Naive B cell (primary cell): Measurements from ENCODE around the gene RHOG. TPM values are rescaled to one million over a fixed set of nuclear protein-coding genes. Genes with fewer than 3 reads are reported as not detected.
A peak's percentile ranks its signal among the peaks of the same experiment; 100 is the strongest.
"Not testable (repeated sequence)": the region's sequence is repeated elsewhere in the genome, so short reads cannot be mapped to it uniquely, and the experiment has no call there.

Source experiments
- ATAC-seq, 2 donors: fragments of 150-1000 bp; cut with Tn5 transposase; 2 replicates each; pipeline ENCODE4 v1.10.0; 2021; ENCODE audit warnings: low read depth in 2 of 2, mild to moderate bottlenecking in 2 of 2, moderate library complexity in 2 of 2
- DNase-seq: peaks from one replicate; pipeline ENCODE4 v3.0.0; 2022
- H3K27ac Mint-ChIP-seq, 6 donors: one replicate each; pipeline ENCODE4 v1.8.0; 2020 to 2022; ENCODE audit warnings: mild to moderate bottlenecking in 6 of 6, mixed read lengths in 6 of 6, moderate library complexity in 5 of 6, inconsistent platforms in 2 of 6
- H3K27me3 Mint-ChIP-seq, 3 donors: one replicate each; pipeline ENCODE4 v1.8.0; 2021 to 2022; ENCODE audit warnings: mixed read lengths in 3 of 3, mild to moderate bottlenecking in 1 of 3
- H3K36me3 Mint-ChIP-seq, 2 donors: one replicate each; pipeline ENCODE4 v1.8.0; 2020 to 2022; ENCODE audit warnings: mixed read lengths in 2 of 2, inconsistent platforms in 1 of 2, mild to moderate bottlenecking in 1 of 2
- H3K4me1 Mint-ChIP-seq, 3 donors: one replicate each; pipeline ENCODE4 v1.8.0; 2020 to 2022; ENCODE audit warnings: mixed read lengths in 3 of 3, inconsistent platforms in 1 of 3, mild to moderate bottlenecking in 1 of 3, moderate library complexity in 1 of 3
- H3K4me3 Mint-ChIP-seq, 8 donors: one replicate each; pipeline ENCODE4 v1.8.0; 2020 to 2022; ENCODE audit warnings: mild to moderate bottlenecking in 8 of 8, mixed read lengths in 8 of 8, moderate library complexity in 8 of 8, inconsistent platforms in 2 of 8
- H3K9me3 Mint-ChIP-seq, 7 donors: one replicate each; pipeline ENCODE4 v1.8.0; 2020 to 2022; ENCODE audit warnings: mixed read lengths in 7 of 7, mild to moderate bottlenecking in 5 of 7, inconsistent platforms in 2 of 7, moderate library complexity in 1 of 7
- polyA plus RNA-seq, 6 donors: library from polyadenylated mRNA; unstranded; fragments of 300-500 nt; fragmentation: Illumina TruSeq; gene quantifications; one replicate each; pipeline ENCODE4 v1.2.3, GENCODE V29; 2021; ENCODE audit warnings: low read depth in 6 of 6

RHOG gene
- polyA plus RNA-seq, 6 donors from 2014 or later = 88.9 to 144 (median 117) TPM

- H3K27ac Mint-ChIP-seq = peak overlapping the region; percentile 98 to 100 (median 99)
- DNase-seq = no peak
- peaks cover 18 to 51% (median 39%) of the 10 kb centered on the region in 3 donors for H3K4me1 Mint-ChIP-seq
- no peaks in the 10 kb centered on the region for H3K36me3 Mint-ChIP-seq
- H3K4me3 Mint-ChIP-seq = peak overlapping the region; percentile 47 to 99 (median 94)
- H3K9me3 Mint-ChIP-seq = no peaks in the 10 kb centered on the region
- no peak for ATAC-seq
- no peaks in the 10 kb centered on the region for H3K27me3 Mint-ChIP-seq
Measured at GRCh38 chr11:3795131-3796001, 45.4 kb downstream of the RHOG start.

- peaks cover 20 to 55% (median 39%) of the 10 kb centered on the region in 3 donors for H3K4me1 Mint-ChIP-seq
- peak overlapping the region in 1 of 8 donors; percentile 22 for H3K4me3 Mint-ChIP-seq
- not testable (repeated sequence) for ATAC-seq, H3K36me3 Mint-ChIP-seq, H3K27me3 Mint-ChIP-seq, H3K9me3 Mint-ChIP-seq, DNase-seq
- H3K27ac Mint-ChIP-seq = peak overlapping the region in 5 of 6 donors; percentile 5 to 98 (median 72)
Measured at GRCh38 chr11:3794387-3794786, 46.4 kb downstream of the RHOG start.

GRCh38 chr11:3786781-3787428 is 53.9 kb downstream of the RHOG start:
- Mint-ChIP-seq H3K4me1 (peaks cover 33 to 60% (median 34%) of the 10 kb centered on the region in 3 donors), H3K4me3 (no peak overlapping the region), H3K9me3 (no peaks in the 10 kb centered on the region)

GRCh38 chr11:3783611-3784010 is 57.1 kb downstream of the RHOG start:
- no peak overlapping the region for H3K4me3 Mint-ChIP-seq

More at GRCh38 chr11:3786781-3787428, 53.9 kb downstream of the RHOG start:
- ATAC-seq (no peak), DNase-seq (no peak)
- peak overlapping the region; percentile 58 to 94 (median 78) for H3K27ac Mint-ChIP-seq
- no peaks in the 10 kb centered on the region for H3K27me3 Mint-ChIP-seq
- H3K36me3 Mint-ChIP-seq = peaks cover 0 to 4% of the 10 kb centered on the region in 2 donors

GRCh38 chr11:3782963-3783362 is 57.8 kb downstream of the RHOG start:
- H3K4me1 Mint-ChIP-seq = peaks cover 23 to 52% (median 31%) of the 10 kb centered on the region in 3 donors
- ATAC-seq (no peak), DNase-seq (no peak)
- H3K27me3 Mint-ChIP-seq = no peaks in the 10 kb centered on the region
- peak overlapping the region in 1 of 8 donors; percentile 50 for H3K4me3 Mint-ChIP-seq
- peaks cover 0 to 22% of the 10 kb centered on the region in 2 donors for H3K36me3 Mint-ChIP-seq
- H3K9me3 Mint-ChIP-seq = no peaks in the 10 kb centered on the region
- peak overlapping the region in 4 of 6 donors; percentile 50 to 89 (median 76) for H3K27ac Mint-ChIP-seq

More at GRCh38 chr11:3783611-3784010, 57.1 kb downstream of the RHOG start:
- Mint-ChIP-seq H3K4me1 (peaks cover 24 to 57% (median 33%) of the 10 kb centered on the region in 3 donors), H3K27me3 (no peaks in the 10 kb centered on the region), H3K27ac (peak overlapping the region in 5 of 6 donors; percentile 24 to 90 (median 73)), H3K9me3 (no peaks in the 10 kb centered on the region), H3K36me3 (peaks cover 0 to 16% of the 10 kb centered on the region in 2 donors)
- ATAC-seq (no peak), DNase-seq (no peak)

- Mint-ChIP-seq H3K27me3 (no peaks in the 10 kb centered on the region), H3K36me3 (peaks cover 0 to 27% of the 10 kb centered on the region in 2 donors), H3K27ac (peak overlapping the region in 3 of 6 donors; percentile 21 to 66 (median 30)), H3K9me3 (no peaks in the 10 kb centered on the region), H3K4me1 (peaks cover 15 to 36% (median 15%) of the 10 kb centered on the region in 3 donors), H3K4me3 (no peak overlapping the region)
- ATAC-seq = no peak
- no peak for DNase-seq
Measured at GRCh38 chr11:3781423-3781822, 59.3 kb downstream of the RHOG start.

Other genes with a start within 250 kb of the RHOG start
- not detected for gene ART5, start 199.0 kb downstream of the RHOG start, polyA plus RNA-seq
- gene ART1, start 195.8 kb downstream of the RHOG start, polyA plus RNA-seq = not detected
- gene CHRNA10, start 169.6 kb downstream of the RHOG start, polyA plus RNA-seq = under 1 TPM in 3 of 6 donors, not detected in 3; 0.15 to 0.64 (median 0.27) TPM
- 10 to 100 TPM; 29.4 to 57.0 (median 38.7) TPM for gene NUP98, start 43.4 kb downstream of the RHOG start, polyA plus RNA-seq
- 10 to 100 TPM; 16.6 to 29.1 (median 19.3) TPM for gene PGAP2, start 32.4 kb downstream of the RHOG start, polyA plus RNA-seq
- 10 to 100 TPM; 29.1 to 51.9 (median 35.0) TPM for gene STIM1, start 14.7 kb upstream of the RHOG start, polyA plus RNA-seq